Measurements from ENCODE around the gene CLCN4. TPM values are rescaled to one million over a fixed set of nuclear protein-coding genes. Genes with fewer than 3 reads are reported as not detected.
A peak's percentile ranks its signal among the peaks of the same experiment; 100 is the strongest.

Gene CLCN4
- total and polyA plus RNA-seq, 2 of the 8 experiments (the other 6 are each of a cell fraction or from before 2014, with no cell fraction given), result 3.3 to 11.2 TPM

GRCh38 chrX:10190367-10190766 is 33.6 kb downstream of the CLCN4 start (continued):
- no peak for TF ChIP-seq MAX (IDR thresholded peaks at IDR 0.05)
- no peak for TF ChIP-seq CHD7 (IDR thresholded peaks at IDR 0.05; ENCODE audit: insufficient replicate concordance, low read length)
- no peak for TF ChIP-seq HDAC2 (IDR thresholded peaks at IDR 0.05; ENCODE audit: borderline replicate concordance in 1 of 2, low read depth in 2 of 2, low read length in 2 of 2)
- no peak for TF ChIP-seq CBX8 (IDR thresholded peaks at IDR 0.05; ENCODE audit: borderline replicate concordance, low read depth, low read length)
- TF ChIP-seq EP300 (IDR thresholded peaks at IDR 0.05; ENCODE audit: borderline replicate concordance in 1 of 2, low read depth in 2 of 2, low read length in 2 of 2), result no peak
- no peak for TF ChIP-seq PHF8 (conservative IDR thresholded peaks at IDR 0.05; ENCODE audit: low read depth, low read length)
- no peak for TF ChIP-seq TEAD4 (IDR thresholded peaks at IDR 0.05; ENCODE audit: low read depth, low read length)
- no peak for TF ChIP-seq ZNF274 (IDR thresholded peaks at IDR 0.05; ENCODE audit: borderline replicate concordance, extremely low read depth, low read length)
- TF ChIP-seq CEBPB (IDR thresholded peaks at IDR 0.05; ENCODE audit: low read depth, low read length), result no peak
- TF ChIP-seq BACH1 (IDR thresholded peaks at IDR 0.05; ENCODE audit: low read length), result 0 out of 2 replicates have a peak, but pooled peaks have one; percentile 29
- no peak for TF ChIP-seq SIRT6 (IDR thresholded peaks at IDR 0.05; ENCODE audit: low read length)
- no peak for TF ChIP-seq POLR2A (IDR thresholded peaks at IDR 0.05; ENCODE audit: control extremely low read depth in 1 of 2, low read depth in 2 of 2, low read length in 2 of 2)
